Left lung (tissue), 10 donors: ENCODE results near the gene FXN. TPM values are rescaled to one million over a fixed set of nuclear protein-coding genes. Genes with fewer than 3 reads are reported as not detected.

ENCODE experiments used
- ATAC-seq: fragments of 200-7000 bp; cut with Tn5 transposase; one replicate; pipeline ENCODE4 v1.9.1; 2020; ENCODE audit warnings: moderate library complexity
- DNase-seq, 4 donors: peaks; one replicate each; pipeline ENCODE4 v3.0.0-alpha.2; 2013 to 2020
- H3K27ac ChIP-seq, 2 donors: fragments of 200-600 bp; sonication (generic) in 1 of 2; one replicate each; pipeline versions ENCODE4 v1.5.0 to v1.8.0; 2020 to 2021
- H3K27me3 ChIP-seq, 2 donors: fragments of 200-600 bp; sonication (generic) in 1 of 2; one replicate each; pipeline versions ENCODE4 v1.5.0 to v1.8.0; 2020 to 2021
- H3K36me3 ChIP-seq, 2 donors: fragments of 200-600 bp; sonication (generic) in 1 of 2; one replicate each; pipeline versions ENCODE4 v1.5.0 to v1.8.0; 2020 to 2021
- H3K4me1 ChIP-seq, 2 donors: fragments of 200-600 bp; one replicate each; pipeline ENCODE4 v1.8.0; 2021
- H3K4me3 ChIP-seq, 2 donors: fragments of 200-600 bp; sonication (generic) in 1 of 2; one replicate each; pipeline versions ENCODE4 v1.5.0 to v1.8.0; 2020 to 2021; ENCODE audit warnings: mild to moderate bottlenecking in 1 of 2
- H3K9me3 ChIP-seq, 2 donors: fragments of 200-600 bp; sonication (generic) in 1 of 2; one replicate each; pipeline versions ENCODE4 v1.5.0 to v1.8.0; 2020 to 2021
- CTCF ChIP-seq, 2 donors: fragments of 200-600 bp; sonication (generic) in 1 of 2; IDR thresholded peaks; one replicate each; pipeline versions ENCODE4 v1.5.0 to v1.8.0; 2021; ENCODE audit warnings: antibody characterized with exemption in 2 of 2
- intact Hi-C, 2 donors: fragments of 100-400 bp; cut with DNase I; formaldehyde crosslinking; loops; one replicate each; pipeline versions ENCODE4 v1.11.2 to v1.14.2; 2022
- polyA plus RNA-seq, 6 donors: library from polyadenylated mRNA; unstranded; fragments of 120-200 nt; gene quantifications; one replicate each; pipeline ENCODE4 v1.2.1, GENCODE V29; 2013; ENCODE audit not compliant: insufficient read length in 6 of 6
- total RNA-seq, 2 donors: library from RNA; stranded (reverse); fragmentation: NEBNext Ultra II Directional; extraction: Animal tissue kit (Norgen Biotek cat#: 25700); gene quantifications; one replicate each; pipeline ENCODE4 v1.2.1, GENCODE V29; 2021
- donor health status: DM: no; HTN: yes; CAD: no.
- donor health status: DM: no; HTN: no; CAD: no.

Gene FXN
- total and polyA plus RNA-seq, 8 donors: 11.0 to 24.2 (median 22.3) TPM

GRCh38 chr9:69054989-69055388 is 19.4 kb downstream of the FXN start:
- Histone ChIP-seq H3K4me1 (peaks cover 2 to 14% of the 10 kb centered on the region in 2 donors), H3K9me3 (no peaks in the 10 kb centered on the region), H3K27ac (peak overlapping the region; percentile 9 to 33), H3K36me3 (peaks cover 0 to 16% of the 10 kb centered on the region in 2 donors), H3K27me3 (no peaks in the 10 kb centered on the region), H3K4me3 (no peak overlapping the region)
- no peak for TF ChIP-seq CTCF (IDR thresholded peaks at IDR 0.05)
- DNase-seq (peak in 2 of 4 donors; percentile 62 to 68), ATAC-seq (peak; percentile 95)
- intact Hi-C loops: loop anchor here in 1 of 2 donors (5.0 kb wide), 1 partner anchor 132 kb away; no protein-coding TSS in a partner anchor

- DNase-seq (no peak), ATAC-seq (no peak)
- no peak overlapping the region for H3K4me3 ChIP-seq
- H3K36me3 ChIP-seq: peaks cover 0 to 26% of the 10 kb centered on the region in 2 donors
- H3K27me3 ChIP-seq: no peaks in the 10 kb centered on the region
- peaks cover 2 to 14% of the 10 kb centered on the region in 2 donors for H3K4me1 ChIP-seq
- no peaks in the 10 kb centered on the region for H3K9me3 ChIP-seq
- no peak overlapping the region for H3K27ac ChIP-seq
- intact Hi-C loops: loop anchor here in 1 of 2 donors (5.0 kb wide), 1 partner anchor 131 kb away; no protein-coding TSS in a partner anchor
- no peak for TF ChIP-seq CTCF (IDR thresholded peaks at IDR 0.05)
These were observed 20.8 kb downstream of the FXN start for GRCh38 chr9:69056191-69056815.

GRCh38 chr9:69058101-69058500 is 22.5 kb downstream of the FXN start:
- no peak for ATAC-seq
- intact Hi-C loops: loop anchor here in 1 of 2 donors (5.0 kb wide), 1 partner anchor 129 kb away; no protein-coding TSS in a partner anchor

DNA sequence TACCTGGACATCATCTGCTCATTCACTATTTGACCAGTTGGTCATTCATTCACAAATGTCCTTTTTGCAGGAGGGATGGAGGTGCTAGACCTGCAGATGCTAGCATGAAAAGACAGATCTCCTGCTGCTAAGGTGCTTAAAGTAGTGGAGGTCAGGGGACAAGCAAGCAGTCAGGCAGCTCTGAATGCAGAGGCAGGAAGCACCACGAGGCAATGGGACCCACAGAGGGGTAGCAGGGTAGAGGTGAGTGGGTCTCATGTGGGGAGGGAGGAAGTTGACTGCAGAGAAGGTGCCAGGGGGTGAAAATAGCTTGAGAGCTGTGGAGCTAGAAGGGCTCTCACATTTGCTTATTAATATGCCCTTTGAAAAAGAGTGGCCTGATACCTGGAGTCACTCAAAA is 25.2 kb downstream of the FXN start:
- no peaks in the 10 kb centered on the region for H3K9me3 ChIP-seq
- peaks cover 0 to 3% of the 10 kb centered on the region in 2 donors for H3K4me1 ChIP-seq
- H3K27me3 ChIP-seq: no peaks in the 10 kb centered on the region
- TF ChIP-seq CTCF (IDR thresholded peaks at IDR 0.05): no peak
- peaks cover 0 to 30% of the 10 kb centered on the region in 2 donors for H3K36me3 ChIP-seq
- no peak overlapping the region for H3K4me3 ChIP-seq
- ATAC-seq (no peak), DNase-seq (no peak)
- intact Hi-C loops: no loop called here
- H3K27ac ChIP-seq: no peak overlapping the region

More at GRCh38 chr9:69058101-69058500, 22.5 kb downstream of the FXN start:
- Histone ChIP-seq H3K4me1 (peaks cover 2 to 14% of the 10 kb centered on the region in 2 donors), H3K27me3 (no peaks in the 10 kb centered on the region), H3K27ac (no peak overlapping the region), H3K36me3 (peaks cover 0 to 26% of the 10 kb centered on the region in 2 donors), H3K9me3 (no peaks in the 10 kb centered on the region), H3K4me3 (no peak overlapping the region)
- TF ChIP-seq CTCF (IDR thresholded peaks at IDR 0.05): no peak
- no peak for DNase-seq

- Histone ChIP-seq H3K4me3 (no peak overlapping the region), H3K27me3 (no peaks in the 10 kb centered on the region), H3K9me3 (no peaks in the 10 kb centered on the region), H3K27ac (no peak overlapping the region), H3K4me1 (peaks cover 0 to 3% of the 10 kb centered on the region in 2 donors), H3K36me3 (peaks cover 0 to 40% of the 10 kb centered on the region in 2 donors)
- intact Hi-C loops: no loop called here
- no peak for TF ChIP-seq CTCF (IDR thresholded peaks at IDR 0.05)
- DNase-seq: no peak
- no peak for ATAC-seq
These were observed 26.6 kb downstream of the FXN start for GRCh38 chr9:69062195-69062594.
